Measurements from ENCODE around the gene LDHD.
"Not testable (repeated sequence)": the region's sequence is repeated elsewhere in the genome, so short reads cannot be mapped to it uniquely, and the experiment has no call there.

Gene LDHD

DNA sequence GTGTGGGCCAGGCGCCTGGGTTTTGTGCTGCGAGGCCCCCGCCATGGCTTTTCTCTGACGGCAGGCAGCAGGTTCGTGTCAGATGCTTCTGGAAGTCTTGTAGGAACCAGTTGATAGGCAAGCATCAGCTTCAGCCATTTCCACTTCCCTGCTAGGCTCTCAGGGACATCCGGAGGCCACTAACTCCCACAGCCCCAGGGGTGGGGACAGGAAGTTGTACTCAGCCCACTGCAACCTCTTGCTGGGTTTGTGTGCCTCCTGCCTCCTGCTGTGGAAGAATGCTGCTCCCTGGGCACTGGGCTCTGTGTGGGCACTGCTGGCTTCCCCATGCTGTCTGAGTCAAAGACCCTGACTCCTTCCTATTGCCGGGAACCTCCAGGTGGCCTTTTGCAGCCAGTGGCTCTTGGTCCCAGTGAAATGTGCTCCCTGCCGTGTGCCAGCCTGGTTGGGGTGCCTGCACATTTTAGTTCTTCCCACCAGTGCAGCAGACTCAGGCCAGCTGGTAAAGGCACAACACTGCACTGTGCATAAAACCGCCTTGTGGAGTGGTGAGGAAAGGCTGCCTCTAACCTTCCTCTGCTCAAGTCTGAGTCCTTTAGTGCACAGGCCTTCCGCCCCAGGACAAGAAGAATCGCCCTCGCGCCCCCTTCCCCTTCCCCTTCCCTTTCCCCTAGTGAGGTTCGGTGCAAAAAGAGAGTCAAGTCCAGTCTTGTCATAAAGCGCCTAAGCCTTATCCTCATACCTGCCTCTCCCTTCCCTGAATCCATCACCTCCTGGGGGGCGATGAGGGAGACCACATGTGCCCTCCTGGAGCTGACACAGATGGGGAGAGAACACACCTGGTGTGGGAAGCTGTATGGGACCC, 16.6 kb downstream of the LDHD start:
- no peak for DNase-seq (ENCODE audit: low read depth)

GRCh38 chr16:75099075-75099667, 17.4 kb downstream of the LDHD start:
- DNase-seq (ENCODE audit: low read depth): no peak

- no peak for DNase-seq (ENCODE audit: low read depth)
Observed at GRCh38 chr16:75097941-75098901, 18.4 kb downstream of the LDHD start.

DNA sequence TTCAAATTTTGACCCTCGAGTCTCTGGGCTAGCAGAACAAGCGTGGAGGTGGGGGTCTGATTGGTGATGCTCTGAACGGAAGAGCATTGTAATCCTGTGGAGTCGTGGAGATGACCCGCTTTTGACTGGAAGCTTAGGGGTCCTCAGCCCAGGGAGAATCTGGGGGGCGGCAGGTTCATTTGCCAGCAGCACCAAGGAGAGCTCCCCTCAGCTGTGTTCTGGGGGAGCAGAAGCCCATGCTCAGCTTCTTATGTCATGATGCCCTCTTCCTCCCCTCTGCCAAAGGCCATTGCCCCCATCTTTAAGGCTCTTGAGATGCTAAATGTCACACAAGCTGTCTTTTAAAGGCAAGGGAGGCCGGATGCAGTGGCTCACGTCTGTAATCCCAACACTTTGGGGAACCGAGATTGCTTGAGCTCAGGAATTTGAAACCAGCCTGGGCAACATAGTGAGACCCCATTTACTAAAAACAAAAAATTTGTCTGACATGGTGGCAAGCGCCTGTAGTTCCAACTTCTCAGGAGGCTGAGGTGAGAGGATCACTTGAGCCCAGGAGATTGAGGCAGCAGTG, 19.3 kb downstream of the LDHD start:
- no peak for DNase-seq (ENCODE audit: low read depth)

DNA sequence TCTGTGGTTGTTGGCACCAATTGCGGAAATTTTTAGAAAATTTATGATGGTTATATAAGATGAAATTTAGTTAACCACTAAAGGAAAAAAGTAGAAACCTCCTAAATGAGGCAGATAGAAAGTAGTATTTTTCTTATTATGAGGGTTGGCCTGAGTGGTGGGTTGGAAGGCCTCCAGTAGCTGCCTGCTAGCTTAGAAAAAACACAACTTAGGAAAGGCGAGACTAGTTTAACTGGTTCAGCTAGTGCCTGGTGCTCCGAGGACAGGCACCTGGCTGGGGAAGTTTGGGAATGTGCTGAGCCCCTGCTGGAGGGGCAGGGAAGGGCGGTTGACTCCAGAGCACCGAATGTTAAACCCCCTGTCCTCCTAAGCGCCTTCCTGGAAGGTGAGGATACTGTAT, 19.9 kb downstream of the LDHD start:
- DNase-seq (ENCODE audit: low read depth): no peak

DNA sequence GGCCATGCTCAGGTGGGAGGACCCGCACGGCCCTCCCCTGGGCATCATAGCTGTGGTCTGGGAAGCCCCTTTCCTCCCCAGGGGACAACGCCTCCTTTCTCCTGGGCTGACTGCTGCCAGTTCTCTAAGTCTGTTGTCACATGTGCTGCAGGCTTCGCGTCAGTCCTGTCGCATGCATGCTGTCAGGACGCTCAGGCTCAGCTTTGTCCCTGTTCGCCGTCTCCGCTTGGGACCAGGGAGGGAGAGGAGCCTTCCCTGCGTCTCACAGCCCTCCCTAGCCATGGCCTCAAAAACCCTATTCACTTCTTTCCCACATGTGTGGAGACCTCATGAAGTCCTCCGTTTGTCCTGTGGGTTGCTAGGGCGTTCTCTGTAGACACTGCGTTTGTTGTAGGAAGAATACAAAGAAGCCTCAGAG, 21.4 kb downstream of the LDHD start:
- no peak for DNase-seq (ENCODE audit: low read depth)

GRCh38 chr16:75093598-75094540, 22.7 kb downstream of the LDHD start:
- no peak for DNase-seq (ENCODE audit: low read depth)

DNA sequence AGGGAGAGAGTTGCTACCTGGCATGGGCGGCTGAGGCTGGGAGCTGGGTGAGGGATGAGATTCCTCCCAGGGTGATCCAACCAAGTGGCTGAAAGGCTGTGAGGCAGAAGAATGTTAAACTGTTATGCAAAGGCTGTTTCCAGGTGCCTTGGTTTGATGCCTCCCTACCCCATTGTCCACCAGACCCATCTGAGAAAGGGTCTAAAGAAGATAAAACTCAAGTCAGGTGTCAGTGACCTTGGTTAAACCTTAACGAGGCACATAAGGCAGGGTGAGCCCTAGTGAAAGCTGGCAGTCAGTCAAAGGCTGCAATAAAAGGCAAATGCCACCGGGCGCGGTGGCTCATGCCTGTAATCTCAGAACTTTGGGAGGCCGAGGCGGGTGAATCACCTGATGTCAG, 23.8 kb downstream of the LDHD start:
- DNase-seq (ENCODE audit: low read depth): no peak

GRCh38 chr16:75091619-75092018, 25.0 kb downstream of the LDHD start:
- not testable (repeated sequence) for DNase-seq (ENCODE audit: low read depth)

GRCh38 chr16:75090899-75091298, 25.7 kb downstream of the LDHD start:
- DNase-seq (ENCODE audit: low read depth): not testable (repeated sequence)

GRCh38 chr16:75089486-75090202, 26.9 kb downstream of the LDHD start:
- no peak for DNase-seq (ENCODE audit: low read depth)

GRCh38 chr16:75088934-75089333, 27.6 kb downstream of the LDHD start:
- DNase-seq (ENCODE audit: low read depth): no peak

- DNase-seq (ENCODE audit: low read depth): no peak
Observed at GRCh38 chr16:75088216-75088615, 28.4 kb downstream of the LDHD start.

DNA sequence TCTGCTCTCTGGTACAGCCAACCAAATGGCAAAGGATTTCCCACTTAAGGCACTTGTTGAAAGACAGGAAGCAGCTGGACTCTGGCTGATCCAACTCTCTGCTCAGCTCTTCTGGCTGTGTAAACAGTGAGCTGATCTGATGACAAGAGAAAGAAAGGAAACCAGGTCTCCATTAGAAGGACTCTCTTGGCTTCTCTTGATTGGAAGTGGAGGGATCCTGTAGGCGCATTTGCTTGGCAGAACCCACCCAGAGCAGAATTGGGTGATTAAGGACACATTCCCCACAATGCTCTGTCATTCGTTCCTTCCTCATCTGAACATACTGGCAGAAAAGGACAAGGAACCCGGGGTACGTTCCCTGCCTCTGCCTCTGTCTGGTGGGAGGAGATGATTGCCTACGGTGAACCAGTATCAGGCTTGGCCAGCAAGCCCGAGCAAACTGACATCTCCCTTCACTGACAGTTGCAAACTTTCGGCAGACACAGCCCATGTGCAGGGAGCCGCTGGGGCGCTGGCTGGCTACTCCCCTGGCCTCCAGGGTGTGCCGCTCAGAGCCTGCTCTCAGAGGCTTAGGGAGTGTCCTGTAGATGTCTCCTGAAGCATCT, 29.1 kb downstream of the LDHD start:
- no peak for DNase-seq (ENCODE audit: low read depth)

- DNase-seq (ENCODE audit: low read depth): no peak
Observed at GRCh38 chr16:75086688-75087374, 29.7 kb downstream of the LDHD start.

- no peak for DNase-seq (ENCODE audit: low read depth)
Observed at GRCh38 chr16:75086281-75086680, 30.3 kb downstream of the LDHD start.

GRCh38 chr16:75085556-75085955, 31.0 kb downstream of the LDHD start:
- DNase-seq (ENCODE audit: low read depth): no peak

DNA sequence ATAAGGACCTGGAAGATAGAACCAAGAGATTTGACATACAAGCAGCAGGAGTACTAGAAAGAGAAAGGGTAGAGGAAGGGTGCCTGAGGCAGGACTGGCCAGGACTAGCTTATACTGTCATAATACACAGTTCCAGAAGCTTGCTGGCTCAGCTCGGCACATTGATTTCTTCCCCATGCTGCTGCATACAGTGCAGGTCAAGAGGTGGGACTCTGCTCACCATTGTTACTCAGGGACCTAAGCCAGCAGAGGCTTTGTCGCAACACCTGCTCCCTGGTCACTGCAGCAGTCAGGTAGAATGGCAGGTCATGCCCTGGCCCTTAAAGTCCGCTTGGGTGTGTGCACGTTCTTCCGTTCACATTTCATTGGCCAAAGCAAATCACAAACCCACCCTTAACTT, 32.8 kb downstream of the LDHD start:
- DNase-seq (ENCODE audit: low read depth): no peak

- no peak for DNase-seq (ENCODE audit: low read depth)
Observed at GRCh38 chr16:75081179-75081859, 35.3 kb downstream of the LDHD start.

Data from HS-5 (cell line).